Activated CD4-positive, alpha-beta T cell treated with anti-CD3 and anti-CD28 coated beads, Interleukin-2, amount 50 U/mL, for 24 hours (primary cell): ENCODE measurements around the gene OR5H14.
"Not testable (repeated sequence)": the region's sequence is repeated elsewhere in the genome, so short reads cannot be mapped to it uniquely, and the experiment has no call there.

Source experiments
- DNase-seq, 2 donors: peaks; one replicate each; pipeline ENCODE4 v3.0.0-alpha.2; 2020; ENCODE audit warnings: low read depth in 1 of 2, low spot score in 1 of 2

OR5H14 gene

GRCh38 chr3:98196293-98196692 lies 49.0 kb downstream of the OR5H14 start:
- not testable (repeated sequence) for DNase-seq

- DNase-seq: no peak
Observed at GRCh38 chr3:98199020-98199419, 51.7 kb downstream of the OR5H14 start.
